Small intestine (tissue), 7 donors: ENCODE results near the gene AQP1. TPM values are rescaled to one million over a fixed set of nuclear protein-coding genes. Genes with fewer than 3 reads are reported as not detected.

Experiments used
- DNase-seq, 2 donors: peaks; one replicate each; pipeline versions ENCODE4 v3.0.0 to v3.0.0-alpha.2; 2013
- FAIRE-seq: peaks from 2 replicates; lab custom pipeline; 2012; peaks lifted over from hg19 to GRCh38; lab: Jason Lieb, UNC
- H3K27ac ChIP-seq, 3 donors: one replicate each; pipeline ENCODE4 v1.5.1; 2013; ENCODE audit warnings: low read length in 2 of 3, mild to moderate bottlenecking in 2 of 3, control low read depth in 1 of 3, inconsistent platforms in 1 of 3, low read depth in 1 of 3, moderate library complexity in 1 of 3
- H3K27me3 ChIP-seq, 3 donors: one replicate each; pipeline ENCODE4 v1.6.1; 2013; ENCODE audit warnings: low read length in 3 of 3, inconsistent platforms in 1 of 3; ENCODE audit not compliant: control insufficient read depth in 3 of 3, insufficient read depth in 3 of 3
- H3K36me3 ChIP-seq, 3 donors: one replicate each; pipeline ENCODE4 v1.6.1; 2013; ENCODE audit warnings: low read length in 3 of 3, inconsistent platforms in 1 of 3, low read depth in 1 of 3, mild to moderate bottlenecking in 1 of 3, moderate library complexity in 1 of 3; ENCODE audit not compliant: control insufficient read depth in 3 of 3, insufficient read depth in 2 of 3
- H3K4me1 ChIP-seq, 3 donors: one replicate each; pipeline ENCODE4 v1.6.1; 2013; ENCODE audit warnings: low read length in 2 of 3, inconsistent platforms in 1 of 3, low read depth in 1 of 3, mild to moderate bottlenecking in 1 of 3, moderate library complexity in 1 of 3; ENCODE audit not compliant: control insufficient read depth in 3 of 3, insufficient read depth in 2 of 3
- H3K4me3 ChIP-seq, 3 donors: one replicate each; pipeline ENCODE4 v1.5.1; 2013; ENCODE audit warnings: low read length in 3 of 3, control low read depth in 1 of 3, inconsistent platforms in 1 of 3, low read depth in 1 of 3, mild to moderate bottlenecking in 1 of 3, moderate library complexity in 1 of 3
- H3K9me3 ChIP-seq, 2 donors: one replicate each; pipeline ENCODE4 v1.6.1; 2013; ENCODE audit warnings: low read depth in 1 of 2, low read length in 1 of 2; ENCODE audit not compliant: control insufficient read depth in 2 of 2, insufficient read depth in 1 of 2
- WGBS, 3 donors: extraction: QIAGEN DNeasy Blood & Tissue Kit; methylation state at CpG; one replicate each; pipeline ENCODE4 v1.1.7; 2013; 5-methylcytosine and 5-hydroxymethylcytosine counted together
- polyA plus RNA-seq, 4 donors: library from polyadenylated mRNA; stranded (reverse) in 3 of 4; unstranded in 1 of 4; fragments of 200-250 nt in 3 of 4; fragments of 120-200 nt in 1 of 4; gene quantifications; one replicate each; pipeline versions ENCODE4 v1.2.1 to v1.2.3, GENCODE V29; 2013
- donor health status: healthy with polysubstance abuse.
- donor health status: control.
- donor health status: control.
- donor health status: Bipolar disorder and iron deficiency.
- donor health status: healthy.

AQP1 gene
- polyA plus RNA-seq, 4 donors: 17.8 to 175 (median 31.4) TPM

DNA sequence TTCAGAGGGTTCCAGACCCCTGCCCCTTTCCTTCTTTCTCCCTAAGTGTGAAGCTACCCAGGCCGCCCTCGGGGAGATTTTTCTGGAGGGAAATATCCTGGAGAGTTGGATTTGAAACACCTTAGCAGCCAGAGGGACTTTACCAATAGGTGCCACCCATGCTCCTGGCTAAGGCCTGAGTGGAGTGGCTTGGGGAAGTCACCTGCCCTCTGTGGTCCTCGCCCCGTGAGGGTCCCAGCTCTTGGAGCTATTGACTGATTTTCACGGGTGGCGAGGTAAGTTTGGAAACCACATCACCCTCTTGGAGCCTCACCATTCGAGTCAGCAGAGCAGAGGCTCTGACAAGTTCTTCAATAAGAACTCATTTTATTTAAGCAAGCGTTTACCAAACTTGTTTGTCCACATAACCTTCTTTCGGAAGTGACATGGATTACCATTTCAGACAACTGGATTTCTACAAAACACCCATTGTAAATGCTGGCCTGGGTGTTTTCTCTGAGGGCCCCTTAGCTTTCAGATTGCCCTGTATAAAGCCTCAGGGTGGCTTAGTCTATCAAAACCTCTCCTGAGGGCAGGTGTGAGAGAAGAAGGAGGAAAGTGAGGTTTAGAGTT is 20.4 kb downstream of the AQP1 start:
- Histone ChIP-seq H3K4me1 (peaks cover 0 to 7% (median 0%) of the 10 kb centered on the region in 3 donors), H3K9me3 (peaks cover 0 to 3% of the 10 kb centered on the region in 2 donors), H3K27me3 (no peaks in the 10 kb centered on the region), H3K27ac (no peak overlapping the region), H3K36me3 (peaks cover 0 to 3% (median 0%) of the 10 kb centered on the region in 3 donors), H3K4me3 (no peak overlapping the region)
- 71 to 82% (median 73%) methylated on average over 9 of the region's 9 CpGs for WGBS, 3 donors
- FAIRE-seq (no peak), DNase-seq (no peak)

DNA sequence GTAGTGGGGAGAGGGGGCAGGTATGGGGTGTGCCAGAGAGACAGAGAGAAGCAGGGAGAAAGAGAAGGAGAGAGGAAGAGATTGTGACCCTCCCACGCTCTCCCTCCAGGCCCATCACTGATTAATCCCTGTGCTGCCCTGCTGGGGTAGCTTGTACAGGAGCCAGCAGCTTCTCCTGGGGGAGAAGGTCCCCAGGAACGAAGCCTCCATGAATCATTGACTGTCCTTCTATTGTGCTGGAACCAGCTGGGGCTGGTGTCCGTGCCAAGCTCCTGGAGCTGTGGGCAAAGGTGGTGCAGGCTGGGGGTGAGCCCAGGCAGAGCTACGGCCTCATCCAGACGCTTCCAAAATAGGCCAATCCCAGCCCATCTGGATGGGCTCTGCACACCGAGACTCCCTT is 20.9 kb downstream of the AQP1 start:
- DNase-seq: no peak
- H3K36me3 ChIP-seq: no peaks in the 10 kb centered on the region
- no peak overlapping the region for H3K27ac ChIP-seq
- H3K4me1 ChIP-seq: peaks cover 0 to 10% (median 0%) of the 10 kb centered on the region in 3 donors
- H3K27me3 ChIP-seq: no peaks in the 10 kb centered on the region
- 32 to 64% (median 40%) methylated on average over 6 of the region's 6 CpGs for WGBS, 3 donors
- FAIRE-seq: no peak
- no peak overlapping the region for H3K4me3 ChIP-seq
- H3K9me3 ChIP-seq: no peaks in the 10 kb centered on the region

- WGBS, 3 donors: 74 to 81% (median 78%) methylated on average over 25 to 26 of the region's 26 CpGs
- no peaks in the 10 kb centered on the region for H3K9me3 ChIP-seq
- H3K4me1 ChIP-seq: peaks cover 0 to 17% (median 0%) of the 10 kb centered on the region in 3 donors
- H3K36me3 ChIP-seq: no peaks in the 10 kb centered on the region
- peaks cover 0 to 1% (median 0%) of the 10 kb centered on the region in 3 donors for H3K27me3 ChIP-seq
- FAIRE-seq: no peak
- no peak overlapping the region for H3K4me3 ChIP-seq
- no peak overlapping the region for H3K27ac ChIP-seq
- no peak for DNase-seq
Observed at GRCh38 chr7:30933124-30933974, 21.7 kb downstream of the AQP1 start.

- Histone ChIP-seq H3K4me3 (no peak overlapping the region), H3K4me1 (peaks cover 0 to 21% (median 0%) of the 10 kb centered on the region in 3 donors), H3K27me3 (peaks cover 0 to 3% (median 0%) of the 10 kb centered on the region in 3 donors), H3K9me3 (no peaks in the 10 kb centered on the region), H3K27ac (no peak overlapping the region), H3K36me3 (no peaks in the 10 kb centered on the region)
- FAIRE-seq (no peak), DNase-seq (no peak)
- whole genome bisulfite sequencing, 3 donors: 75 to 88% (median 77%) methylated on average over 5 of the region's 5 CpGs
Observed at GRCh38 chr7:30934225-30934624, 22.6 kb downstream of the AQP1 start.

DNA sequence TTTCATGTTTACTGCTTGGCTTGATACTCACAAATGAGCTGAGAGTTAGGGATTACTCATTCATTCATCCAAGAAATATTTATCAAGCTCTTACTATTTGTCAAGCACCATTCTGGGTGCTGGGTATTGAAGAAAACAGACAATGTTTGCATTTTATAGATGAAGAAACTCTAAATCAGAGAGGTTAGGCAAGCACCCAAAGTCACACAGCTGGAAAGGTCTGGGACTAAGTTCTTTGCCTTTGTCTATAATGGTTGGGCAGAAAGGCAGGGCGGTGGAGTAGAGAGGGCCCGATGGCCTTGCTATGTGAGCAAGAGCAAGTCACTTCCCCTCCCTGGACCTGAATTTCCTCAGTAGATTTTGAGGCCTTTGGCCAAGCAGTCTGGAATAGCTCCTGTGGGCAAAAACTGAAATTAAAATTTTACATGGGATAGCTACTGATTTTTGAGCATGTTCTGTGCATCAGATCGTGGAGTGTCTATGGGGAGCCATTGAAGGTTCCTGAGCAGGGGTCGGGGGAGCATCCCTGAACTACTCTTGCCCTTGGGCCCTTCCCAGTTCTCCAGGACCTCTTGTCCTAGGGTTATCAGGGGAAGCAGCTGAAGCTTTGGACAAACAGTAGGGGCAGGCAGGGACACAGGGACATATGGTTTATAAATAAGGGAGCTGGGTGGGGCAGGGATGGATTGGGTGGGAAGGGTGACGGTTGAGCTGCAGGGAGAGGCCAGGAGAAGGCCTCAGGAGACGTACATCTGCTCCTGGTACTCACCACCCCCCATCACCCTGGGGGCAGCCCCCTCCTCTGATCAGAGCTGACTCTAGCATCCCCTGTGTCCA is 23.3 kb downstream of the AQP1 start:
- DNase-seq (no peak), FAIRE-seq (no peak)
- no peaks in the 10 kb centered on the region for H3K9me3 ChIP-seq
- H3K4me3 ChIP-seq: no peak overlapping the region
- WGBS, 3 donors: 72 to 90% (median 78%) methylated on average over 4 to 6 of the region's 6 CpGs
- H3K27me3 ChIP-seq: peaks cover 0 to 3% (median 0%) of the 10 kb centered on the region in 3 donors
- H3K36me3 ChIP-seq: no peaks in the 10 kb centered on the region
- peaks cover 0 to 21% (median 0%) of the 10 kb centered on the region in 3 donors for H3K4me1 ChIP-seq
- H3K27ac ChIP-seq: no peak overlapping the region

DNA sequence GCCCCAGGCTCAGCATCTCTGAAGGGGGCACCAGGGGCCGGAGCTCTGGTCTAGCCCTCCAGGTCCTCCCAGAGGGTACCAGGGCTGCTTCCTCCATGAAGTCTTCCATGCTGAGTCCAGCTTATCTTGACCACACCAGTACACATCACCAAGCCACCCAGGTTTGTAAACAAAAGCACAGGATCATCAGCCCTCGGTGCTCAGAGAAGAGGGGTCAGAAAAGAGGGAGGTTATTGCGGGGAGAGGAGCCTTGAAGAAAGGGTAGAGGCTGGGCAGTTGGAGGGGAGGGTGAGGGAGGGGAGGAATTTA is 23.9 kb downstream of the AQP1 start:
- DNase-seq (no peak), FAIRE-seq (no peak)
- H3K27me3 ChIP-seq: peaks cover 0 to 3% (median 0%) of the 10 kb centered on the region in 3 donors
- H3K36me3 ChIP-seq: no peaks in the 10 kb centered on the region
- H3K4me1 ChIP-seq: peaks cover 0 to 21% (median 0%) of the 10 kb centered on the region in 3 donors
- WGBS, 3 donors: 64 to 83% (median 68%) methylated on average over 3 of the region's 3 CpGs
- no peaks in the 10 kb centered on the region for H3K9me3 ChIP-seq
- no peak overlapping the region for H3K4me3 ChIP-seq
- no peak overlapping the region for H3K27ac ChIP-seq

- no peaks in the 10 kb centered on the region for H3K9me3 ChIP-seq
- peaks cover 0 to 3% (median 0%) of the 10 kb centered on the region in 3 donors for H3K27me3 ChIP-seq
- H3K4me3 ChIP-seq: no peak overlapping the region
- H3K27ac ChIP-seq: peak overlapping the region in 2 of 3 donors; percentile 68 to 73
- H3K4me1 ChIP-seq: peaks cover 0 to 21% (median 0%) of the 10 kb centered on the region in 3 donors
- DNase-seq (no peak), FAIRE-seq (no peak)
- no peaks in the 10 kb centered on the region for H3K36me3 ChIP-seq
Observed at GRCh38 chr7:30936650-30937245, 25.1 kb downstream of the AQP1 start.

- Histone ChIP-seq H3K27ac (peak overlapping the region in 2 of 3 donors; percentile 68 to 73), H3K9me3 (no peaks in the 10 kb centered on the region), H3K27me3 (peaks cover 0 to 3% (median 0%) of the 10 kb centered on the region in 3 donors), H3K4me3 (no peak overlapping the region), H3K4me1 (peaks cover 0 to 21% (median 0%) of the 10 kb centered on the region in 3 donors), H3K36me3 (no peaks in the 10 kb centered on the region)
- FAIRE-seq (no peak), DNase-seq (peak; percentile 71 to 77)
- 13 to 45% (median 19%) methylated on average over 3 of the region's 3 CpGs for WGBS, 3 donors
Observed at GRCh38 chr7:30937416-30937815, 25.8 kb downstream of the AQP1 start.
